Gastroesophageal sphincter (tissue), 3 donors: Measurements from ENCODE around the gene BHMT2.
A peak's percentile ranks its signal among the peaks of the same experiment; 100 is the strongest.

Experiments
- EP300 ChIP-seq: sonication (generic); formaldehyde crosslinking; IDR thresholded peaks from one replicate; pipeline ENCODE4 v1.6.1; 2017; ENCODE audit warnings: antibody characterized with exemption, mild to moderate bottlenecking
- POLR2A ChIP-seq, 2 donors: fragments of 450-650 bp; IDR thresholded peaks; one replicate each; pipeline ENCODE4 v1.6.1; 2017; ENCODE audit warnings: antibody characterized with exemption in 2 of 2, mild to moderate bottlenecking in 2 of 2, moderate library complexity in 1 of 2
- POLR2AphosphoS5 ChIP-seq: sonication (generic); formaldehyde crosslinking; IDR thresholded peaks from one replicate; pipeline ENCODE4 v1.6.1; 2017; ENCODE audit warnings: antibody characterized with exemption
- TF ChIP-seq, protein P1 (sequence below), 4 experiments: fragments of 200-600 bp in 2 of 4; fragments of 450-650 bp in 2 of 4; sonication (generic) in 1 of 4; IDR thresholded peaks; one replicate each; pipeline ENCODE4 v1.5.1; 2017 to 2019; ENCODE audit warnings: antibody characterized with exemption in 4 of 4, mild to moderate bottlenecking in 2 of 4, moderate library complexity in 2 of 4

DNA sequence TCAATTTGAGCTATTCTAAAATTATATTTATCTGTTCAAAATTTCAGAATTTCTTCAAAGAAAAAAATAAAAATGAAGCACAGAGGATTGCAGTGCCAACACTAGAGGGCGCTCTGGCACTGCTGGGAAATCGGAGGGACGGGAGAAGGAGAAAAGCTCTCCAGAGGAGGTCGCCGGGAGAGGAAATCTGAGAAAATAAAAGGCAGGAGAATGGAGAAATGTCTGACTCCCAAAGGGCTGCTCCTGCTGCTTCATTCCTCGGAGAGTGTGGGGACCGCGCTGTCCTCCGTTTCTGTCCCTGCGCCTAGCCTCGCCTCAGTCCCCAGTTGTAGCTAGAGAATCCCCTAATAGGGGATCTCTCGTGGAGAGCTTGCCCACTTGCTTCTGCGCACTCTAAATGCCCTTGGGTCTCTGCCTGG, 44.5 kb upstream of the BHMT2 start:
- TF ChIP-seq, protein P1, sequence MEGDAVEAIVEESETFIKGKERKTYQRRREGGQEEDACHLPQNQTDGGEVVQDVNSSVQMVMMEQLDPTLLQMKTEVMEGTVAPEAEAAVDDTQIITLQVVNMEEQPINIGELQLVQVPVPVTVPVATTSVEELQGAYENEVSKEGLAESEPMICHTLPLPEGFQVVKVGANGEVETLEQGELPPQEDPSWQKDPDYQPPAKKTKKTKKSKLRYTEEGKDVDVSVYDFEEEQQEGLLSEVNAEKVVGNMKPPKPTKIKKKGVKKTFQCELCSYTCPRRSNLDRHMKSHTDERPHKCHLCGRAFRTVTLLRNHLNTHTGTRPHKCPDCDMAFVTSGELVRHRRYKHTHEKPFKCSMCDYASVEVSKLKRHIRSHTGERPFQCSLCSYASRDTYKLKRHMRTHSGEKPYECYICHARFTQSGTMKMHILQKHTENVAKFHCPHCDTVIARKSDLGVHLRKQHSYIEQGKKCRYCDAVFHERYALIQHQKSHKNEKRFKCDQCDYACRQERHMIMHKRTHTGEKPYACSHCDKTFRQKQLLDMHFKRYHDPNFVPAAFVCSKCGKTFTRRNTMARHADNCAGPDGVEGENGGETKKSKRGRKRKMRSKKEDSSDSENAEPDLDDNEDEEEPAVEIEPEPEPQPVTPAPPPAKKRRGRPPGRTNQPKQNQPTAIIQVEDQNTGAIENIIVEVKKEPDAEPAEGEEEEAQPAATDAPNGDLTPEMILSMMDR (IDR thresholded peaks at IDR 0.05), result peak; percentile 76 to 96 (median 94)
- no peak for TF ChIP-seq EP300
- no peak for TF ChIP-seq POLR2AphosphoS5
- TF ChIP-seq POLR2A (IDR thresholded peaks at IDR 0.05), result no peak
